ENCODE data around the gene IFITM1. TPM values are rescaled to one million over a fixed set of nuclear protein-coding genes. Genes with fewer than 3 reads are reported as not detected.

Gene IFITM1
- total and polyA plus RNA-seq, 9 of the 15 experiments (the other 6 are each of a cell fraction or from before 2014, with no cell fraction given) = 691 to 5,579 (median 974) TPM

GRCh38 chr11:355581-356458 lies 42.0 kb downstream of the IFITM1 start (continued):
- TF ChIP-seq TEAD4 (IDR thresholded peaks at IDR 0.05; ENCODE audit: low read length) (no peak), TEAD4 (CRISPR knock-in tag; IDR thresholded peaks at IDR 0.05; ENCODE audit: borderline replicate concordance) (no peak), FOXP1 (CRISPR knock-in tag; IDR thresholded peaks at IDR 0.05) (peak; percentile 18; the same call in 1 of the 2 replicates), ZNF639 (CRISPR knock-in tag; conservative IDR thresholded peaks at IDR 0.05 in 1 of 2, IDR thresholded peaks at IDR 0.05 in 1 of 2) (peak in 1 of 2 experiments; percentile 85; a peak in 1 of 4 replicates), ZNF609 (CRISPR knock-in tag; IDR thresholded peaks at IDR 0.05; ENCODE audit: borderline replicate concordance) (no peak), MLLT1 (IDR thresholded peaks at IDR 0.05) (no peak), HNRNPH1 (optimal IDR thresholded peaks at IDR 0.05; ENCODE audit: low read depth, low read length) (no peak), XRCC4 (IDR thresholded peaks at IDR 0.05; ENCODE audit: extremely low read depth, insufficient read depth, insufficient read length) (no peak), XRCC3 (IDR thresholded peaks at IDR 0.05) (no peak), ZNF174 (CRISPR knock-in tag; IDR thresholded peaks at IDR 0.05) (no peak), FOXA3 (CRISPR knock-in tag; conservative IDR thresholded peaks at IDR 0.05 in 1 of 2, IDR thresholded peaks at IDR 0.05 in 1 of 2) (no peak), HDAC1 (IDR thresholded peaks at IDR 0.05) (no peak), DACH1 (IDR thresholded peaks at IDR 0.05; ENCODE audit: partially characterized antibody) (no peak), ARID4B (CRISPR knock-in tag; IDR thresholded peaks at IDR 0.05) (no peak)

Measured in K562 (cell line).